GM19193 (cell line): ENCODE measurements around the gene UGT1A8.

ENCODE experiments used
- POLR2A ChIP-seq: IDR thresholded peaks from 4 replicates; pipeline ENCODE4 v1.6.1; 2011; ENCODE audit not compliant: insufficient read depth, insufficient read length; ENCODE audit errors: extremely low read depth

Gene UGT1A8

GRCh38 chr2:233743464-233744259, 126.2 kb downstream of the UGT1A8 start:
- TF ChIP-seq POLR2A, result no peak

- no peak for TF ChIP-seq POLR2A
These were observed 127.8 kb downstream of the UGT1A8 start for GRCh38 chr2:233745073-233745755.

GRCh38 chr2:233746475-233747282, 129.2 kb downstream of the UGT1A8 start:
- no peak for TF ChIP-seq POLR2A

- no peak for TF ChIP-seq POLR2A
These were observed 129.8 kb downstream of the UGT1A8 start for GRCh38 chr2:233747283-233747544.

GRCh38 chr2:233754872-233755611, 137.6 kb downstream of the UGT1A8 start:
- TF ChIP-seq POLR2A, result no peak

- TF ChIP-seq POLR2A, result no peak
These were observed 139.1 kb downstream of the UGT1A8 start for GRCh38 chr2:233756429-233757081.

GRCh38 chr2:233758141-233758540, 140.7 kb downstream of the UGT1A8 start:
- no peak for TF ChIP-seq POLR2A

GRCh38 chr2:233758849-233759248, 141.4 kb downstream of the UGT1A8 start:
- TF ChIP-seq POLR2A, result no peak

GRCh38 chr2:233760043-233760442, 142.6 kb downstream of the UGT1A8 start, which contains the start of gene UGT1A1:
Gene UGT1A1, plus strand, starts transcription at chr2:233760270. Its CDS starts 18 bp downstream, at chr2:233760288.
- no peak for TF ChIP-seq POLR2A

- TF ChIP-seq POLR2A, result no peak
These were observed 143.8 kb downstream of the UGT1A8 start for GRCh38 chr2:233761040-233761769.

GRCh38 chr2:233764264-233764663, 146.8 kb downstream of the UGT1A8 start:
- TF ChIP-seq POLR2A, result no peak

GRCh38 chr2:233764761-233765160, 147.3 kb downstream of the UGT1A8 start:
- no peak for TF ChIP-seq POLR2A

- no peak for TF ChIP-seq POLR2A
These were observed 149.0 kb downstream of the UGT1A8 start for GRCh38 chr2:233766416-233766815.

GRCh38 chr2:233768076-233768475, 150.6 kb downstream of the UGT1A8 start:
- TF ChIP-seq POLR2A, result no peak
